Upper lobe of left lung (tissue), 4 donors: ENCODE measurements around the gene CXCR5.

ENCODE experiments used
- EP300 ChIP-seq, 4 donors: sonication (generic); formaldehyde crosslinking; IDR thresholded peaks; one replicate each; pipeline ENCODE4 v1.5.1; 2017; ENCODE audit warnings: antibody characterized with exemption in 4 of 4, control low read depth in 2 of 4
- POLR2AphosphoS5 ChIP-seq, 2 donors: sonication (generic); formaldehyde crosslinking; IDR thresholded peaks; one replicate each; pipeline ENCODE4 v1.5.1; 2017; ENCODE audit warnings: antibody characterized with exemption in 2 of 2
- TF ChIP-seq, protein P1 (sequence below), 6 experiments: fragments of 450-650 bp in 4 of 6; fragments of 200-600 bp in 2 of 6; sonication (generic) in 2 of 6; IDR thresholded peaks; one replicate each; pipeline ENCODE4 v1.5.1; 2016 to 2019; ENCODE audit warnings: antibody characterized with exemption in 6 of 6

DNA sequence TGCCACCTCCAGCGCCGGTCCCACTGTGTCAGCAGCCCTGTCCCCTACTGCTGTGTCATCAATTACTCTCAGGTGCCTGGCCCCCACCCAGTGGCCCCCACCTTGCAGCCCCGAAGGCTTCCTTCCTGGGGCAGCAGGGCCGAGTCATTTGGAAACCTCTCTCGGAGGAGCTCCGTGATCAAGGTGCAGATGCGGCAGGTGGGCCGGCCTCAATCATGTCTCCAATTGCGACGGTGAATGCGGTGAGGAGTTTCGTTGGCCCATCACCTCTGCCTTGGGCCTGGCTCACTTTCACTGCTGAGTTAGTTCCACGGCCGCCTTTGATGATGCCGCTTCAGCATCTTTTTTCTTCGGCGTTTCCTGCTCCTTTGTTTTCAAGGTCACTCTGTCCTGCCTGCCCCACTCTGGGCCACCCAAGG lies 11.3 kb upstream of the CXCR5 start:
- TF ChIP-seq, protein P1, sequence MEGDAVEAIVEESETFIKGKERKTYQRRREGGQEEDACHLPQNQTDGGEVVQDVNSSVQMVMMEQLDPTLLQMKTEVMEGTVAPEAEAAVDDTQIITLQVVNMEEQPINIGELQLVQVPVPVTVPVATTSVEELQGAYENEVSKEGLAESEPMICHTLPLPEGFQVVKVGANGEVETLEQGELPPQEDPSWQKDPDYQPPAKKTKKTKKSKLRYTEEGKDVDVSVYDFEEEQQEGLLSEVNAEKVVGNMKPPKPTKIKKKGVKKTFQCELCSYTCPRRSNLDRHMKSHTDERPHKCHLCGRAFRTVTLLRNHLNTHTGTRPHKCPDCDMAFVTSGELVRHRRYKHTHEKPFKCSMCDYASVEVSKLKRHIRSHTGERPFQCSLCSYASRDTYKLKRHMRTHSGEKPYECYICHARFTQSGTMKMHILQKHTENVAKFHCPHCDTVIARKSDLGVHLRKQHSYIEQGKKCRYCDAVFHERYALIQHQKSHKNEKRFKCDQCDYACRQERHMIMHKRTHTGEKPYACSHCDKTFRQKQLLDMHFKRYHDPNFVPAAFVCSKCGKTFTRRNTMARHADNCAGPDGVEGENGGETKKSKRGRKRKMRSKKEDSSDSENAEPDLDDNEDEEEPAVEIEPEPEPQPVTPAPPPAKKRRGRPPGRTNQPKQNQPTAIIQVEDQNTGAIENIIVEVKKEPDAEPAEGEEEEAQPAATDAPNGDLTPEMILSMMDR (IDR thresholded peaks at IDR 0.05) = no peak
- no peak for TF ChIP-seq EP300 (IDR thresholded peaks at IDR 0.05)
- no peak for TF ChIP-seq POLR2AphosphoS5 (IDR thresholded peaks at IDR 0.05)
